ENCODE measurements around the gene ITGBL1.

The ITGBL1 gene

GRCh38 chr13:101727118-101727517, 274.6 kb downstream of the ITGBL1 start:
- no peaks in the 10 kb centered on the region for H3K27me3 ChIP-seq (replicated peaks; ENCODE audit: control insufficient read depth, insufficient read depth, low read length)
- no peak for DNase-seq (ENCODE audit: extremely low read depth, insufficient read length)
- TF ChIP-seq CTCF (IDR thresholded peaks at IDR 0.05; ENCODE audit: insufficient read depth, low read length, poor library complexity, severe bottlenecking): no peak
- H3K4me3 ChIP-seq (replicated peaks; ENCODE audit: low read depth, low read length): no peak overlapping the region
- H3K36me3 ChIP-seq (ENCODE audit: control insufficient read depth, insufficient read depth, low read length): no peaks in the 10 kb centered on the region

GRCh38 chr13:101728021-101728420, 275.5 kb downstream of the ITGBL1 start:
- no peak overlapping the region for H3K4me3 ChIP-seq (replicated peaks; ENCODE audit: low read depth, low read length)
- H3K27me3 ChIP-seq (replicated peaks; ENCODE audit: control insufficient read depth, insufficient read depth, low read length): no peaks in the 10 kb centered on the region
- H3K36me3 ChIP-seq (ENCODE audit: control insufficient read depth, insufficient read depth, low read length): no peaks in the 10 kb centered on the region
- TF ChIP-seq CTCF (IDR thresholded peaks at IDR 0.05; ENCODE audit: insufficient read depth, low read length, poor library complexity, severe bottlenecking): no peak
- no peak for DNase-seq (ENCODE audit: extremely low read depth, insufficient read length)

- no peak for TF ChIP-seq CTCF (IDR thresholded peaks at IDR 0.05; ENCODE audit: insufficient read depth, low read length, poor library complexity, severe bottlenecking)
- H3K27me3 ChIP-seq (replicated peaks; ENCODE audit: control insufficient read depth, insufficient read depth, low read length): no peaks in the 10 kb centered on the region
- DNase-seq (ENCODE audit: extremely low read depth, insufficient read length): no peak
- no peaks in the 10 kb centered on the region for H3K36me3 ChIP-seq (ENCODE audit: control insufficient read depth, insufficient read depth, low read length)
- H3K4me3 ChIP-seq (replicated peaks; ENCODE audit: low read depth, low read length): no peak overlapping the region
Measured at GRCh38 chr13:101728615-101729014, 276.1 kb downstream of the ITGBL1 start.

- Histone ChIP-seq H3K27me3 (replicated peaks; ENCODE audit: control insufficient read depth, insufficient read depth, low read length) (no peaks in the 10 kb centered on the region), H3K36me3 (ENCODE audit: control insufficient read depth, insufficient read depth, low read length) (no peaks in the 10 kb centered on the region), H3K4me3 (replicated peaks; ENCODE audit: low read depth, low read length) (no peak overlapping the region)
- no peak for TF ChIP-seq CTCF (IDR thresholded peaks at IDR 0.05; ENCODE audit: insufficient read depth, low read length, poor library complexity, severe bottlenecking)
- no peak for DNase-seq (ENCODE audit: extremely low read depth, insufficient read length)
Measured at GRCh38 chr13:101730420-101731000, 278.0 kb downstream of the ITGBL1 start.

GRCh38 chr13:101736566-101736965, 284.1 kb downstream of the ITGBL1 start:
- Histone ChIP-seq H3K27me3 (replicated peaks; ENCODE audit: control insufficient read depth, insufficient read depth, low read length) (no peaks in the 10 kb centered on the region), H3K4me3 (replicated peaks; ENCODE audit: low read depth, low read length) (no peak overlapping the region), H3K36me3 (ENCODE audit: control insufficient read depth, insufficient read depth, low read length) (no peaks in the 10 kb centered on the region)
- TF ChIP-seq CTCF (IDR thresholded peaks at IDR 0.05; ENCODE audit: insufficient read depth, low read length, poor library complexity, severe bottlenecking): no peak
- DNase-seq (ENCODE audit: extremely low read depth, insufficient read length): no peak

GRCh38 chr13:101738336-101738735, 285.9 kb downstream of the ITGBL1 start:
- H3K4me3 ChIP-seq (replicated peaks; ENCODE audit: low read depth, low read length): no peak overlapping the region
- no peak for TF ChIP-seq CTCF (IDR thresholded peaks at IDR 0.05; ENCODE audit: insufficient read depth, low read length, poor library complexity, severe bottlenecking)
- no peak for DNase-seq (ENCODE audit: extremely low read depth, insufficient read length)

More at GRCh38 chr13:101738336-101738735, 285.9 kb downstream of the ITGBL1 start:
- H3K36me3 ChIP-seq (ENCODE audit: control insufficient read depth, insufficient read depth, low read length): no peaks in the 10 kb centered on the region
- H3K27me3 ChIP-seq (replicated peaks; ENCODE audit: control insufficient read depth, insufficient read depth, low read length): no peaks in the 10 kb centered on the region
